IPS-15b (cell line): ENCODE measurements around the gene MTG2.

Experiments used
- H3K27me3 ChIP-seq: one replicate; pipeline ENCODE4 v1.6.1; 2013; ENCODE audit warnings: low read length; ENCODE audit not compliant: control insufficient read depth, insufficient read depth
- H3K36me3 ChIP-seq: one replicate; pipeline ENCODE4 v1.6.1; 2013; ENCODE audit warnings: low read length; ENCODE audit not compliant: control insufficient read depth, insufficient read depth
- H3K4me1 ChIP-seq: one replicate; pipeline ENCODE4 v1.6.1; 2013; ENCODE audit warnings: mild to moderate bottlenecking, low read length; ENCODE audit not compliant: control insufficient read depth, insufficient read depth
- H3K4me3 ChIP-seq: one replicate; pipeline ENCODE4 v1.5.1; 2013; ENCODE audit warnings: low read depth, low read length
- H3K9ac ChIP-seq: one replicate; pipeline ENCODE4 v1.6.1; 2013; ENCODE audit warnings: low read depth, mild to moderate bottlenecking, low read length
- H3K9me3 ChIP-seq: one replicate; pipeline ENCODE4 v1.6.1; 2013; ENCODE audit warnings: mild to moderate bottlenecking, low read length; ENCODE audit not compliant: control insufficient read depth, insufficient read depth

Gene MTG2

GRCh38 chr20:62223571-62223970, 40.7 kb downstream of the MTG2 start:
- Histone ChIP-seq H3K27me3 (peaks cover 23% of the 10 kb centered on the region), H3K9ac (no peak overlapping the region), H3K9me3 (no peaks in the 10 kb centered on the region), H3K4me1 (no peaks in the 10 kb centered on the region), H3K4me3 (no peak overlapping the region), H3K36me3 (no peaks in the 10 kb centered on the region)

GRCh38 chr20:62224113-62224855, 41.5 kb downstream of the MTG2 start:
- Histone ChIP-seq H3K4me1 (no peaks in the 10 kb centered on the region), H3K9me3 (no peaks in the 10 kb centered on the region), H3K27me3 (peaks cover 22% of the 10 kb centered on the region), H3K36me3 (no peaks in the 10 kb centered on the region), H3K9ac (no peak overlapping the region), H3K4me3 (no peak overlapping the region)

- Histone ChIP-seq H3K27me3 (peaks cover 19% of the 10 kb centered on the region), H3K9me3 (no peaks in the 10 kb centered on the region), H3K4me3 (no peak overlapping the region), H3K9ac (no peak overlapping the region), H3K36me3 (no peaks in the 10 kb centered on the region), H3K4me1 (no peaks in the 10 kb centered on the region)
Observed at GRCh38 chr20:62225026-62225425, 42.2 kb downstream of the MTG2 start.

- no peaks in the 10 kb centered on the region for H3K9me3 ChIP-seq
- peaks cover 13% of the 10 kb centered on the region for H3K27me3 ChIP-seq
- H3K36me3 ChIP-seq, result no peaks in the 10 kb centered on the region
- no peak overlapping the region for H3K9ac ChIP-seq
- no peak overlapping the region for H3K4me3 ChIP-seq
- H3K4me1 ChIP-seq, result no peaks in the 10 kb centered on the region
Observed at GRCh38 chr20:62225820-62226635, 43.2 kb downstream of the MTG2 start.

GRCh38 chr20:62226707-62227590, 44.1 kb downstream of the MTG2 start:
- no peaks in the 10 kb centered on the region for H3K9me3 ChIP-seq
- H3K36me3 ChIP-seq, result no peaks in the 10 kb centered on the region
- no peak overlapping the region for H3K9ac ChIP-seq
- H3K4me3 ChIP-seq, result no peak overlapping the region
- no peaks in the 10 kb centered on the region for H3K4me1 ChIP-seq
- peaks cover 4% of the 10 kb centered on the region for H3K27me3 ChIP-seq

- Histone ChIP-seq H3K36me3 (no peaks in the 10 kb centered on the region), H3K27me3 (no peaks in the 10 kb centered on the region), H3K9me3 (no peaks in the 10 kb centered on the region), H3K4me3 (no peak overlapping the region), H3K9ac (no peak overlapping the region), H3K4me1 (no peaks in the 10 kb centered on the region)
Observed at GRCh38 chr20:62227591-62227976, 44.8 kb downstream of the MTG2 start.

GRCh38 chr20:62227977-62228958, 45.4 kb downstream of the MTG2 start:
- no peak overlapping the region for H3K4me3 ChIP-seq
- no peaks in the 10 kb centered on the region for H3K36me3 ChIP-seq
- H3K27me3 ChIP-seq, result no peaks in the 10 kb centered on the region
- H3K4me1 ChIP-seq, result no peaks in the 10 kb centered on the region
- H3K9me3 ChIP-seq, result no peaks in the 10 kb centered on the region
- no peak overlapping the region for H3K9ac ChIP-seq

- Histone ChIP-seq H3K27me3 (no peaks in the 10 kb centered on the region), H3K36me3 (no peaks in the 10 kb centered on the region)
Observed at GRCh38 chr20:62228982-62229545, 46.2 kb downstream of the MTG2 start.

GRCh38 chr20:62229667-62230066, 46.8 kb downstream of the MTG2 start:
- no peaks in the 10 kb centered on the region for H3K4me1 ChIP-seq
- no peaks in the 10 kb centered on the region for H3K27me3 ChIP-seq
- no peak overlapping the region for H3K4me3 ChIP-seq
- no peaks in the 10 kb centered on the region for H3K36me3 ChIP-seq
- no peak overlapping the region for H3K9ac ChIP-seq
- no peaks in the 10 kb centered on the region for H3K9me3 ChIP-seq

More at GRCh38 chr20:62228982-62229545, 46.2 kb downstream of the MTG2 start:
- H3K4me1 ChIP-seq, result no peaks in the 10 kb centered on the region
- no peak overlapping the region for H3K9ac ChIP-seq
- no peak overlapping the region for H3K4me3 ChIP-seq
- no peaks in the 10 kb centered on the region for H3K9me3 ChIP-seq

GRCh38 chr20:62230276-62230675, 47.4 kb downstream of the MTG2 start:
- no peak overlapping the region for H3K9ac ChIP-seq
- no peaks in the 10 kb centered on the region for H3K27me3 ChIP-seq
- no peaks in the 10 kb centered on the region for H3K36me3 ChIP-seq
- H3K4me3 ChIP-seq, result no peak overlapping the region
- no peaks in the 10 kb centered on the region for H3K9me3 ChIP-seq
- no peaks in the 10 kb centered on the region for H3K4me1 ChIP-seq
